ENCODE data around the gene DCTD.

The DCTD gene

GRCh38 chr4:182869697-182870096 lies 47.5 kb downstream of the DCTD start:
- DNase-seq (ENCODE audit: low read depth): no peak

DNA sequence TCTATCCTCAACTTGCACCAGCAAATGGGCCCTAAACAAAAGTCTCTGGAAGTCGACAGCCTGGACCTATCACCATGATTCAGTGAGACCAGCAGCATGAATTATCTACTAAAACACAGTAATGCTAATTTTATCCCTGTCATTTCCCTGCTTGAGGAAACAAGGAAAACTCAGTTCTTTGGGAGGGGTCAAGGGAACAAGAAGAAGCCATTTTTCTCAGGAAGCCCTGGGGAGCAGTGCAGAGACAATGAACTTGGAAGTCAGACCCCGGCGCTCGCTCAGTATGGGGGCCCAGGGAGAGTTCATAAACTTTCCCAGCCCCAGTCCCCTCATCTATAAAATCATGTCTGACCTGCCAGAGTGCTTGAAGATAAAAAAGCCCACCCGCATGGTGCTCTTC lies 50.4 kb downstream of the DCTD start:
- no peak for DNase-seq (ENCODE audit: low read depth)

GRCh38 chr4:182863501-182863900 lies 53.7 kb downstream of the DCTD start:
- no peak for DNase-seq (ENCODE audit: low read depth)

DNA sequence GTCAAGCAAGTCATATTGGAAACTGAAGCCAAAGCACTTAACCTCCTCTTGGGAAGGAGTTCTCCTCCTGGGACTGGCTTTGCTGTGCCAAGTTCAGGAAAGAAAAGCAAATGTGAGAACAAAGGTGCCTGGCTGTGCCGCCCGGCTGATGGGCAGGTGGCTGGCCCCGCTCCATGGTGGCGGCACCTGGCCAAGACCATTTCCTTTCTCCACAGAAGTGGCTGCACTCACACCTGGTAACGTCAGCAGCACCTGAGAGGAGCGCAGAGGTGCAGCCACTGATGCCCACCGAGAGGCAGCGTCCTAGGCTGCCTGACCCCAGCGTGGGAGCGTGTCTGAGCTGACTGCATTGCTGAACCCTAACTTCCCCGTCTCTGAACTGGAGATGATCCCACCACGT lies 54.3 kb downstream of the DCTD start:
- no peak for DNase-seq (ENCODE audit: low read depth)

DNA sequence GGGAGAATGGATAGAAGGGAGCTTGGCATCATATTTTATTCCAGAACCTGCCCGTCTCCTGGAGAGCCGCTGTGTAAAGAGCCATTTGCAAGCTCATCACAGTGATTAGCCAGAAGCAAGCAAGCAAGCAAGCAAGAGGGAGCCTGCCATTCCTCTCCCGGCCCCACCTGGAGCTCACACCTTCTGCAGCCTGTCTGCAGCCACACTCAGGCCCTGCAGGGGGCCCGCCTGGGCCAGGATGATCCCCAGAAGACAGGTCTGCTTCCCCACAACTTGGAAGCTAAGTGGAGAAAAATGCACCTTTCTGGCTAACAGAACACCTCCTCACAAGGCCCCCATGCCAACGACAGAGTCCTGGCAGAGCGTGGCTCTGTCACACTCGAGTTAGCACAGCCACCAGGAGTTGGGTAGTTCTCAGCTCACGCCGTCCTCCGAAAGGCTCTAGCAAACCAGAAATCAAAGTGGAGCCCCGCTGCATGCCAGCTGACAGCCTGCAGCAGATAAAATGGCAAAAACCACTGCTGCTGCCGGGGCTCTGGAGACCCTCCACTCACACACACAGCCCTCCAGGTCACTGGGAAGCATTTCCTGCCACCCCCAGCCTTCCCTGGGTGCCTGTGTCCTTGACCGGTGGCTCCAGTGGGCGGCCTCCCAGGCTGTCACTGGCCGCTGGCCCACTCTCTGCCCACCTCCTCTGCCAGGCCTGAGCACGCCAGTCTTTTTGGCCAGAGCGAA lies 54.9 kb downstream of the DCTD start:
- DNase-seq (ENCODE audit: low read depth): no peak

DNA sequence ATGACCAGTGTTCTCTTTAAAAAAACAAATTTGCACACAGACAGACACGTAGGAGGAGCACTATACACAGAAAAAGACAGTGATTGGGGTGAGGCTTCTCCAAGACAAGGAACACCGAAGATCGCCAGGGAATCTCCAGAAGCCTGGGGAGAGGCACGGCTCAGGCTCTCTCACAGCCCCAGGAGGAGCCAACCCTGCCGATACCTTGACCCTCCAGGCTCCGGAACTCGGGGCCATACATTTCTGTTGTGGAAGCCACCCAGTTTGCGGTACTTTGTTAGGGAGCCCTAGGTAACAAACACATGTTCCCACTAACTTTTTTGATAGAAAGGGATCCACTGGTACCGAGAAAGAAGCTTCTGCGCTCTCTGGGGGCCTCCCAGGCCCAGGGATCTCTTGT lies 55.8 kb downstream of the DCTD start:
- no peak for DNase-seq (ENCODE audit: low read depth)

DNA sequence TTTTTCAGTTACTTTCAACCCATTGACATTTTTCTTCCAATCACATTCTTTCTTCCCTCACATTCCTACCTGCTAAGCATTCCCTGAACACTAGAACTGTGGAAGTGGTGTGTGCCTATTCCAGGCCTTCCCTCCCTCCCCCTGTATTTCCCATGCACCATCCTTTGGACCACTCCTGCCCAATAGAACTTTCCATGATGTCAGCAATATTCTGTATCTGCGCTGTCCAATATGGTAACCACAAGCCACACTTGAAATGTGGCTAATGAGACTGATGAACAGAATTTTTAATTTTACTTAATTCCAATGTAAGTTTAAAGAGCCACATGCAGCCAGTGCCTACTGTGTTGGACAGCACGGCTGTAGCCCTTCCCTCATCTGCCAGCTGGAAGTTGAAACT lies 57.5 kb downstream of the DCTD start:
- no peak for DNase-seq (ENCODE audit: low read depth)

DNA sequence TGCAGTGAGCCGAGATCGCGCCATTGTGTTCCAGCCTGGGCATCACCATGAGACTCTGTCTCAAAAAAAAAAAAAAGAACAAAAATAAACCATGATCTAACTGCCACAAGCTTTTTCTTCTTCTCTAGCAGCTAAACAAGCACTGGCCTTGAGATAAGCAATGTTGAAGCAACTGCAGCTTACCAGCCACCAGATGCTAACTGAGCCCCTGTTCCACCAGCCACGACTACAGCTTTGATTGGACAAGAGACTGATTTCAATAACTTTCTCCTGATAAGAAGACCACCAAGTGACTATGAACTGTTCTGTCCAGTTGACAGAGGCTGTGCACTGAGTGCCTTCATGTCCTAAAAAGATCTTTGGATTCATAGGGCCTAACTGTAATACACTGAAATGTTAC lies 58.5 kb downstream of the DCTD start:
- no peak for DNase-seq (ENCODE audit: low read depth)

DNA sequence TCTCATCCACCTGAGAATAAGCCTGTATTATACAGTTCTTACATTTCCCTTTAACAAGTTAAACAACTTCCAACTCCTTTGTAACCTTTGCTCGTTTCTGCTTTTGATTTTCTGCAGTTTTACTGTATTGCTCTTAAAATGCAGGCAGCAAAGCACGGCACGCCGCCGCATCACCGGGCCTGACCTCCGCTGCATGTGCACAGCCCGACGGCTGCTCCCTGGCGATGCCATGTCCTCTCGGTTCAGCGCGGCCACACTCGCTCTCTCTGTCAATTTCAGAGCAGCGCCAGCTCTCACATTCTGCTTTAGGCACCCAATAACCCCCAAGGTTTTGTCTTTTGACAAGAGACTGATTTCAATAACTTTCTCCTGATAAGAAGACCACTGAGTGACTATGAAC lies 60.3 kb downstream of the DCTD start:
- DNase-seq (ENCODE audit: low read depth): no peak

- DNase-seq (ENCODE audit: low read depth): no peak
These were observed 61.3 kb downstream of the DCTD start for GRCh38 chr4:182855877-182856276.

DNA sequence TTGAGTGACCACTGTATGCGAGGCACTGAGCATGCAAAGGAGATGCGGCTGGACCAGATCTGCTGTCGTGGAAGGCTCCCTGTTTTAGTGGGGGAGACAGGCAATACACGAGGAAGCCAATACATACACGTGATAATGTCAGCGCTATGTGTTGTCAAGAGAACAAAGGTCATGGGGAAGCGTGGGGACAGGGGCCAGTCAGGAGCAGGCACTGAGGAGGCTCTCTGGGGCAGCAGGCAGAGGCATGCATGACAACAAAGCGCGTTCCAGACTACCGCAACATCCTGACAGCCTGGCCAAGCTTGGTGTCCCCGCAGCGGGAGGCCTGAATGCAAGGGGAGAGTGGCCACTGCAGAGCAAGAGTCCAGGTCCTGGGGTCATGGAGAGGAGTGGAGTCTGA lies 61.9 kb downstream of the DCTD start:
- no peak for DNase-seq (ENCODE audit: low read depth)

- no peak for DNase-seq (ENCODE audit: low read depth)
These were observed 62.7 kb downstream of the DCTD start for GRCh38 chr4:182854466-182854865.

DNA sequence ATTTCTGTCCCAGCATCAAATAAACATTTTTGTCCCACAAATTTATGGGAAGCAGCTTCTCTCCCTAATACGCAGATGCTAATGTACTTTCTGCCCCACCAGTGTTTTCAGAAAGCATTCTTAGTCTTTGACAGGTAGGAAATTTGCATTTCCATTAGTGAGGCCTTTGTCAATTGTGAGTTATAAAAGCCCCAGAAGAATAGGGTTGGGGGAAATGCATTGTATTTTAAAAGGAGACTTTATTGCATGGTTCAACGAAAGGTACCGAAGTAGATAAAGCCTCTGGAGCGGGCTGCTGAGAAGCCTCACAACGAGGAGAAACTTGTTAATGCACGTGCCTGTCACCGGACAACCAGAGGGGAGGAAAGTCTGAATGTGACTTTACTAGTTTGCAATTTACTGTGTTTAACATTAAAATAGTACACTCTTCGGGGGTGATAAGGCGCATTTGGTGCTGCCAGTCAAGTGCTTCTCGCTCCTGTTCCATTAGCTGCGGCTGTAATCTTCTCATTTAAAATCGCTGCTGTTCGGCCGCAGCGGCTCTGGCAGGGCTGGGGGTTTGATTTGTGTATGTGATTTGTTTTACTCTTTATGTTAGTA lies 63.4 kb downstream of the DCTD start:
- no peak for DNase-seq (ENCODE audit: low read depth)

GRCh38 chr4:182848685-182849084 lies 68.5 kb downstream of the DCTD start:
- no peak for DNase-seq (ENCODE audit: low read depth)

GRCh38 chr4:182847576-182848450 lies 69.4 kb downstream of the DCTD start:
- no peak for DNase-seq (ENCODE audit: low read depth)

DNA sequence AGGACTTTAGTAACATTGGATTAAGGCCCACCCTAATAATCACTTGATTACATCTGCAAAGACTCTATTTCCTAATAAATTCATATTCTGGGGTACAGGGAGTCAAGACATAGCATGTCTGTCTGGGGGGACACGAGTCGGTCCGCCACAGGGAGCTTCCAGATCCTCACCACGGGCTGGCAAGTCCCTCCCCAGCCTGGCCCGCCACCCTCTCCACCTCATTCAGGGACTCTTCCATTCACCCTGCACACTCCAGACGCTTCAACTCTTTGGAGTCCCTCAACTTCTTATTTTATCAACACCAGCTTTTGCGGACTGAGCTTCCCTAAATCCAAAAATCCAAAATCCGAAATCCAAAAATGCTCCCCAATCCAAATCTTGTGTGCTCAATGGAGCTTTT lies 71.2 kb downstream of the DCTD start:
- DNase-seq (ENCODE audit: low read depth): no peak

- DNase-seq (ENCODE audit: low read depth): no peak
These were observed 71.6 kb downstream of the DCTD start for GRCh38 chr4:182845618-182846017.

- no peak for DNase-seq (ENCODE audit: low read depth)
These were observed 73.3 kb downstream of the DCTD start for GRCh38 chr4:182843808-182844325.

GRCh38 chr4:182842759-182843390 lies 74.3 kb downstream of the DCTD start:
- DNase-seq (ENCODE audit: low read depth): no peak

DNA sequence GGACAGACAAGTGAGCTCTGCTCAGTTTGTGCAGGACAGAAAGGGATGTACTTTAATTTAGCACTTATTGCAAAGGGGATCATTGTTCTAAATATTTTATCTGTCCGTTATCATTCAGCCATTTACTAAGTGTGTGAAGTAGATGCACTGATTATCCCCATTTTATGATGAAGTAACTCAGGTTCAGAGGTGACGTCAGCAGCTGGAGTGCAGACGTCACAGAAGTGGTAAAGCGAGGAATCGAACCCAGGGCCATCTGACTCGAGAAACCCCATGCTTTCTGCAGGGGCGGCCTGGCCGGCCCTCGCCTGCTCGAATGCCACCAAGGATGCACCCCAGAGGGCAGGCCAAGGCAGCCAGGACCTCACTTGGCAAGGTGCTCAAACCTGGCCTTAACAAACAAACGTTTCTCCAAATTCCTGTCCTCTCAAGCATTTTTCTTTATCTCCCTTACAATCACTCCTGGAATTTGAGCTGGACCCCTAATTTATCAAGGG lies 75.0 kb downstream of the DCTD start:
- DNase-seq (ENCODE audit: low read depth): no peak

DNA sequence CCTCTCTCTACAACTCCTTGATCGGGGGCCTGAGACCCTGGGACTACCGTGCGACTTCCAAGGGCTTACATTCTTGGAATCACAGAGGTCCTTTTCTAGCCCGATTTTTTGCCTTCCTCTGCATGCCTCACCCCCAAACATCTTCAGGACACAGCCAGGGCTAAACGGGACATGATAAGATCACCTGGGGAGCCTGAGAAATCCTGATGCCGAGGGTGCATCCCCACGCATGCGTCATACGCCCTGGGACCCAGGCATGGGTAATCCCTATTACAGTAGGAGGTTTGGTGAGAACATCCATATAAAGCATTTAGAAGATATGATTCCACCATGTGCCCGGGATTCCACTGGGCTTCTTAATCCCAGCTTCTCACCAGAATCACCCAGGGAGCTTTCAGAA lies 77.1 kb downstream of the DCTD start:
- no peak for DNase-seq (ENCODE audit: low read depth)

All from CMK (cell line).